Endothelial cell of umbilical vein (primary cell): ENCODE results near the gene OR6C4.
"Not testable (repeated sequence)": the region's sequence is repeated elsewhere in the genome, so short reads cannot be mapped to it uniquely, and the experiment has no call there.

Experiments used
- GATA2 ChIP-seq: IDR thresholded peaks from 2 replicates; pipeline ENCODE4 v1.7.0; 2011; ENCODE audit warnings: low read depth, mild to moderate bottlenecking, moderate library complexity, mixed read lengths, low read length; ENCODE audit not compliant: insufficient read length, insufficient read depth
- POLR2A ChIP-seq: IDR thresholded peaks from 2 replicates; pipeline ENCODE4 v1.6.1; 2012; ENCODE audit warnings: low read depth, mild to moderate bottlenecking, control low read depth, low read length
- TF ChIP-seq, protein P1 (sequence below), 2 donors: IDR thresholded peaks; 1 replicate in 1 of 2; 2 replicates in 1 of 2; pipeline ENCODE4 v1.5.1; 2011; ENCODE audit warnings: low read length in 2 of 2, mild to moderate bottlenecking in 2 of 2, moderate library complexity in 2 of 2, control low read depth in 1 of 2, inconsistent platforms in 1 of 2, low read depth in 1 of 2; ENCODE audit not compliant: insufficient read depth in 1 of 2; ENCODE audit errors: extremely low read depth in 1 of 2

DNA sequence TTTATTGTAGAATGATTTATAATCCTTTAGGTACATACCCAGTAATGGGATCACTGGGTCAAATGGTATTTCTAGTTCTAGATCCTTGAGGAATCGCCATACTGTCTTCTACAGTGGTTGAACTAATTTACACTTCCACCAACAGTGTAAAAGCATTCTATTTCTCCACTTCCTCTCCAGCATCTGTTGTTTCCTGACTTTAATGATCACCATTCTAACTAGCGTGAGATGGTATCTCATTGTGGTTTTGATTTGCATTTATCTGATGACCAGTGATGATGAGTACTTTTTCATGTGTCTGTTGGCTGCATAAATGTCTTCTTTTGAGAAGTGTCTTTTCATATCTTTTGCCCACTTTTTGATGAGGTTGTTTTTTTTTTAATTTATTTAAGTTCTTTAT lies 1.2 kb upstream of the OR6C4 start:
- TF ChIP-seq POLR2A, GATA2: not testable (repeated sequence)
- TF ChIP-seq, protein P1, sequence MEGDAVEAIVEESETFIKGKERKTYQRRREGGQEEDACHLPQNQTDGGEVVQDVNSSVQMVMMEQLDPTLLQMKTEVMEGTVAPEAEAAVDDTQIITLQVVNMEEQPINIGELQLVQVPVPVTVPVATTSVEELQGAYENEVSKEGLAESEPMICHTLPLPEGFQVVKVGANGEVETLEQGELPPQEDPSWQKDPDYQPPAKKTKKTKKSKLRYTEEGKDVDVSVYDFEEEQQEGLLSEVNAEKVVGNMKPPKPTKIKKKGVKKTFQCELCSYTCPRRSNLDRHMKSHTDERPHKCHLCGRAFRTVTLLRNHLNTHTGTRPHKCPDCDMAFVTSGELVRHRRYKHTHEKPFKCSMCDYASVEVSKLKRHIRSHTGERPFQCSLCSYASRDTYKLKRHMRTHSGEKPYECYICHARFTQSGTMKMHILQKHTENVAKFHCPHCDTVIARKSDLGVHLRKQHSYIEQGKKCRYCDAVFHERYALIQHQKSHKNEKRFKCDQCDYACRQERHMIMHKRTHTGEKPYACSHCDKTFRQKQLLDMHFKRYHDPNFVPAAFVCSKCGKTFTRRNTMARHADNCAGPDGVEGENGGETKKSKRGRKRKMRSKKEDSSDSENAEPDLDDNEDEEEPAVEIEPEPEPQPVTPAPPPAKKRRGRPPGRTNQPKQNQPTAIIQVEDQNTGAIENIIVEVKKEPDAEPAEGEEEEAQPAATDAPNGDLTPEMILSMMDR (IDR thresholded peaks at IDR 0.05; ENCODE audit: extremely low read depth in 1 of 2, insufficient read depth in 1 of 2, low read depth in 1 of 2, low read length in 2 of 2) = not testable (repeated sequence)
